ENCODE results near the gene CFAP161. TPM values are rescaled to one million over a fixed set of nuclear protein-coding genes. Genes with fewer than 3 reads are reported as not detected.

Gene CFAP161
- total and polyA plus RNA-seq, 2 of the 13 experiments (the other 11 are each of a cell fraction or from before 2014, with no cell fraction given), result not detected

DNA sequence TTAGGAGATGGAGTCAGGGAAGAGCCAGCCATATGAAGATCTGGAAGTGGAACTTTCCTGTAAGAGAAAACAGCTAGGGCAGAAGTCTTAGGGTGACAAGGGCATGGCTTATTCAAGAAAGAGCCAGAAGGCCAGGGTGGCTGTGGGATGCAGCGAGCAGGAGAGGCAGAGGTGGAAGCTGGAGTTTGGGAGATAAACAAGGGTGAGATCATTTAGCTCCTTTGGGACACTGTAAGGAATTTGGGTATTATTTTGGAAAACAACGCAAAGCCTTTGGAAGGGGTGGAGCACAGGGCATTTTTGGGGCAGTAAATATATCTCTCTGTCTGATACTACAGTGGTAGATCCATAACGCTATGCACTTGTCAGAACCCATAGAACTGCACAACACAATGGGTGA lies 57.6 kb downstream of the CFAP161 start (continued):
- TF ChIP-seq, protein P1, sequence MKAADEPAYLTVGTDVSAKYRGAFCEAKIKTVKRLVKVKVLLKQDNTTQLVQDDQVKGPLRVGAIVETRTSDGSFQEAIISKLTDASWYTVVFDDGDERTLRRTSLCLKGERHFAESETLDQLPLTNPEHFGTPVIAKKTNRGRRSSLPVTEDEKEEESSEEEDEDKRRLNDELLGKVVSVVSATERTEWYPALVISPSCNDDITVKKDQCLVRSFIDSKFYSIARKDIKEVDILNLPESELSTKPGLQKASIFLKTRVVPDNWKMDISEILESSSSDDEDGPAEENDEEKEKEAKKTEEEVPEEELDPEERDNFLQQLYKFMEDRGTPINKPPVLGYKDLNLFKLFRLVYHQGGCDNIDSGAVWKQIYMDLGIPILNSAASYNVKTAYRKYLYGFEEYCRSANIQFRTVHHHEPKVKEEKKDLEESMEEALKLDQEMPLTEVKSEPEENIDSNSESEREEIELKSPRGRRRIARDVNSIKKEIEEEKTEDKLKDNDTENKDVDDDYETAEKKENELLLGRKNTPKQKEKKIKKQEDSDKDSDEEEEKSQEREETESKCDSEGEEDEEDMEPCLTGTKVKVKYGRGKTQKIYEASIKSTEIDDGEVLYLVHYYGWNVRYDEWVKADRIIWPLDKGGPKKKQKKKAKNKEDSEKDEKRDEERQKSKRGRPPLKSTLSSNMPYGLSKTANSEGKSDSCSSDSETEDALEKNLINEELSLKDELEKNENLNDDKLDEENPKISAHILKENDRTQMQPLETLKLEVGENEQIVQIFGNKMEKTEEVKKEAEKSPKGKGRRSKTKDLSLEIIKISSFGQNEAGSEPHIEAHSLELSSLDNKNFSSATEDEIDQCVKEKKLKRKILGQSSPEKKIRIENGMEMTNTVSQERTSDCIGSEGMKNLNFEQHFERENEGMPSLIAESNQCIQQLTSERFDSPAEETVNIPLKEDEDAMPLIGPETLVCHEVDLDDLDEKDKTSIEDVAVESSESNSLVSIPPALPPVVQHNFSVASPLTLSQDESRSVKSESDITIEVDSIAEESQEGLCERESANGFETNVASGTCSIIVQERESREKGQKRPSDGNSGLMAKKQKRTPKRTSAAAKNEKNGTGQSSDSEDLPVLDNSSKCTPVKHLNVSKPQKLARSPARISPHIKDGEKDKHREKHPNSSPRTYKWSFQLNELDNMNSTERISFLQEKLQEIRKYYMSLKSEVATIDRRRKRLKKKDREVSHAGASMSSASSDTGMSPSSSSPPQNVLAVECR (CRISPR knock-in tag; IDR thresholded peaks at IDR 0.05; ENCODE audit: borderline replicate concordance), result no peak
- no peak for TF ChIP-seq PHB2 (IDR thresholded peaks at IDR 0.05; ENCODE audit: partially characterized antibody)
- no peak for TF ChIP-seq ZNF260 (CRISPR knock-in tag; IDR thresholded peaks at IDR 0.05; ENCODE audit: borderline replicate concordance, low read depth)
- TF ChIP-seq, protein P2, sequence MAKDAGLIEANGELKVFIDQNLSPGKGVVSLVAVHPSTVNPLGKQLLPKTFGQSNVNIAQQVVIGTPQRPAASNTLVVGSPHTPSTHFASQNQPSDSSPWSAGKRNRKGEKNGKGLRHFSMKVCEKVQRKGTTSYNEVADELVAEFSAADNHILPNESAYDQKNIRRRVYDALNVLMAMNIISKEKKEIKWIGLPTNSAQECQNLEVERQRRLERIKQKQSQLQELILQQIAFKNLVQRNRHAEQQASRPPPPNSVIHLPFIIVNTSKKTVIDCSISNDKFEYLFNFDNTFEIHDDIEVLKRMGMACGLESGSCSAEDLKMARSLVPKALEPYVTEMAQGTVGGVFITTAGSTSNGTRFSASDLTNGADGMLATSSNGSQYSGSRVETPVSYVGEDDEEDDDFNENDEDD (CRISPR knock-in tag; IDR thresholded peaks at IDR 0.05; ENCODE audit: borderline replicate concordance), result no peak
- TF ChIP-seq, protein P3, sequence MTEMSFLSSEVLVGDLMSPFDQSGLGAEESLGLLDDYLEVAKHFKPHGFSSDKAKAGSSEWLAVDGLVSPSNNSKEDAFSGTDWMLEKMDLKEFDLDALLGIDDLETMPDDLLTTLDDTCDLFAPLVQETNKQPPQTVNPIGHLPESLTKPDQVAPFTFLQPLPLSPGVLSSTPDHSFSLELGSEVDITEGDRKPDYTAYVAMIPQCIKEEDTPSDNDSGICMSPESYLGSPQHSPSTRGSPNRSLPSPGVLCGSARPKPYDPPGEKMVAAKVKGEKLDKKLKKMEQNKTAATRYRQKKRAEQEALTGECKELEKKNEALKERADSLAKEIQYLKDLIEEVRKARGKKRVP (CRISPR knock-in tag; IDR thresholded peaks at IDR 0.05), result no peak
- TF ChIP-seq ZNF737 (CRISPR knock-in tag; IDR thresholded peaks at IDR 0.05; ENCODE audit: borderline replicate concordance), result no peak
- no peak for TF ChIP-seq HDAC1 (CRISPR knock-in tag; IDR thresholded peaks at IDR 0.05)
- no peak for TF ChIP-seq NFIC (IDR thresholded peaks at IDR 0.05; ENCODE audit: low read length)
- TF ChIP-seq, protein P4, sequence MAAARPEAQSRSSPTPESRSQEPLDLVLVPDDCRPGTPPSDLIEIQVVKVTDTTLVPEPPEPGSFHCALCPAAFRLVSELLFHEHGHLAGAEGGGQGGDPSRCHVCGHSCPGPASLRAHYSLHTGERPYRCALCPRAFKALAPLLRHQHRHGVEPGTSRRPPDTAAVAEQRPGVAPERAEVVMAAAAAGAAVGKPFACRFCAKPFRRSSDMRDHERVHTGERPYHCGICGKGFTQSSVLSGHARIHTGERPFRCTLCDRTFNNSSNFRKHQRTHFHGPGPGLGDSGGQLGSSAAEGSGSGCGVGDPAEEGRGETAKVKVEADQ (CRISPR knock-in tag; IDR thresholded peaks at IDR 0.05; ENCODE audit: borderline replicate concordance), result no peak

Measured in HepG2 (cell line).